Astrocyte (in vitro differentiated cells and primary cell): ENCODE results near the gene HIVEP2.

Source experiments
- EZH2 ChIP-seq: IDR thresholded peaks from 2 replicates; pipeline ENCODE4 v1.6.1; 2012; ENCODE audit warnings: mild to moderate bottlenecking, low read length, inconsistent platforms; ENCODE audit not compliant: insufficient read depth
- TF ChIP-seq, protein P1 (sequence below): IDR thresholded peaks from 2 replicates; pipeline ENCODE4 v1.5.1; 2011; ENCODE audit warnings: low read depth, mild to moderate bottlenecking, inconsistent platforms, low read length, moderate library complexity; ENCODE audit not compliant: insufficient read depth

DNA sequence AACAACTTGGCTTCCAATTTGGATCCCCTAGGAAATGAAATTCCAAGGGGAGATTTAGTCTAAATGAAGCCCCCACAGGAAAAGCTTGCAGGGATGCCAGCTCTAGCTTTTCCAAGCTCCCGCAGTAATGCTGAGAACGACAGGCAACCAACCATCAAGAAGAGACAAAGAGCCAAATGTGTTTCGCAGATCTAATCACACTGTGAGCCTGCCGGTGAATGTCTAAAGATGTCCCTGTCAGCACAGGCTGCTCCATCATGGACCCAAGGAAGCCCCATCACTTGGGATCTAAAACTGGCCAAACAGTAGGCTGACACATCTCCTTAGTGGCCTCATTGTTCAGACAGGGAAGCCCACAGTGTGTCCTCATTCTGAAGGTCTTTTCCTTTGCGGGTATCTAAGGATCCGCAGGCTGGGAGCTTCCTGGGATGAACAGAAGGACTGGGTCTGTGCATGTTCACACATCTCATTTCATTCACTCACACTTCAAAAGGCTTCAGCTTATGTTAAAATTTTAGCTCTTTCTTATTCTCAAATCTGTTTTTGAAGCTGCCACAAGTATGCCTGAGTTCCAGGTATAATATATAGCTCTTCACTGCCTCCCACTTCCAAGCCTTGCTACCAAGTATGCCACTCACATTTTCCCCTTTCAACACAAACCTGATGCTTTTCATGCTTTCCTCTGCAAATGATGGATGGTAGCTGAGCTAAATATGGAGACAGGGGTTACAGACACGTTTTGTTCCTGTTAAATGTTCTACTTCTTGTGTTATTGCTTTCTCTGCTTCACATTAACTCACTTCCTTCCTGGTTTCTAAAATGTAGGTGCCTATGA is 229.8 kb downstream of the HIVEP2 start:
- TF ChIP-seq, protein P1, sequence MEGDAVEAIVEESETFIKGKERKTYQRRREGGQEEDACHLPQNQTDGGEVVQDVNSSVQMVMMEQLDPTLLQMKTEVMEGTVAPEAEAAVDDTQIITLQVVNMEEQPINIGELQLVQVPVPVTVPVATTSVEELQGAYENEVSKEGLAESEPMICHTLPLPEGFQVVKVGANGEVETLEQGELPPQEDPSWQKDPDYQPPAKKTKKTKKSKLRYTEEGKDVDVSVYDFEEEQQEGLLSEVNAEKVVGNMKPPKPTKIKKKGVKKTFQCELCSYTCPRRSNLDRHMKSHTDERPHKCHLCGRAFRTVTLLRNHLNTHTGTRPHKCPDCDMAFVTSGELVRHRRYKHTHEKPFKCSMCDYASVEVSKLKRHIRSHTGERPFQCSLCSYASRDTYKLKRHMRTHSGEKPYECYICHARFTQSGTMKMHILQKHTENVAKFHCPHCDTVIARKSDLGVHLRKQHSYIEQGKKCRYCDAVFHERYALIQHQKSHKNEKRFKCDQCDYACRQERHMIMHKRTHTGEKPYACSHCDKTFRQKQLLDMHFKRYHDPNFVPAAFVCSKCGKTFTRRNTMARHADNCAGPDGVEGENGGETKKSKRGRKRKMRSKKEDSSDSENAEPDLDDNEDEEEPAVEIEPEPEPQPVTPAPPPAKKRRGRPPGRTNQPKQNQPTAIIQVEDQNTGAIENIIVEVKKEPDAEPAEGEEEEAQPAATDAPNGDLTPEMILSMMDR, result no peak
- TF ChIP-seq EZH2, result no peak
